Panc1 (cell line): ENCODE data around the gene TPPP.

Experiments used
- CTCF ChIP-seq: fragments of 450-650 bp; IDR thresholded peaks from 2 replicates; pipeline ENCODE4 v1.5.1; 2017; ENCODE audit warnings: mild to moderate bottlenecking
- POLR2AphosphoS5 ChIP-seq: IDR thresholded peaks from 2 replicates; pipeline ENCODE4 v1.6.1; 2012; ENCODE audit warnings: mild to moderate bottlenecking, low read depth, low read length, moderate library complexity
- REST ChIP-seq, 2 experiments: IDR thresholded peaks; 2 replicates each; pipeline ENCODE4 v1.6.1; 2011 to 2012; ENCODE audit warnings: low read depth in 2 of 2, control low read depth in 1 of 2, low read length in 1 of 2, mild to moderate bottlenecking in 1 of 2, moderate library complexity in 1 of 2; ENCODE audit not compliant: insufficient read depth in 1 of 2

DNA sequence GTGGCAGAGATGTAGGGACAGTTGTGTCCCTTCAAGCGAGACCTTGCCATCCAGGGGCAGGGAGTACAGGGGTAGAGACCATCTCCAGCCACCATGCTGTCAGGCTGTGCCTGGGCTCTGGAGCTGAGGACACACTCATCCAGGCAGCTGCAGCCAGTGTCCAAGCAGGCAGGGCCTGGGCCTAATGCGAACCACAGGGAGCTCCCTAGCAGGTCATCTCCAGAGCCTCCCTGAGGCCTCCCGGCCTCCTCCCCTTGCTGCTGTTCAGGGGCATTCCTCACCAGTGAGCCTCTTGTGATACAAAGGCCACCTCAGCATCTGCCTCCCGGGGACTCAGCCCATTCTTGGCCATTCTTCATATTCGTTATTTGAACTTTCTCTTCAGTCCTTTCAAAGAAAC, 35.0 kb downstream of the TPPP start:
- TF ChIP-seq CTCF = no peak
- TF ChIP-seq POLR2AphosphoS5 = no peak
- no peak for TF ChIP-seq REST (IDR thresholded peaks at IDR 0.05; ENCODE audit: insufficient read depth in 1 of 2, low read depth in 2 of 2, low read length in 1 of 2)
